Trophoblast cell (in vitro differentiated cells and primary cell): ENCODE data around the gene AKAP8. TPM values are rescaled to one million over a fixed set of nuclear protein-coding genes. Genes with fewer than 3 reads are reported as not detected.

Experiments
- DNase-seq, 2 donors: peaks; one replicate each; pipeline ENCODE4 v3.0.0-alpha.2; 2016
- H2AFZ ChIP-seq: 2 replicates; pipeline ENCODE4 v1.6.1; 2013; ENCODE audit warnings: low read length, moderate library complexity, mild to moderate bottlenecking; ENCODE audit not compliant: insufficient read depth, poor library complexity
- H2AK5ac ChIP-seq: 2 replicates; pipeline ENCODE4 v1.6.1; 2013; ENCODE audit warnings: mild to moderate bottlenecking, low read length
- H2BK120ac ChIP-seq: 2 replicates; pipeline ENCODE4 v1.6.1; 2013; ENCODE audit warnings: low read length, mild to moderate bottlenecking, moderate library complexity; ENCODE audit not compliant: insufficient read depth, poor library complexity
- H2BK12ac ChIP-seq: 2 replicates; pipeline ENCODE4 v1.6.1; 2013; ENCODE audit warnings: mild to moderate bottlenecking, low read length, moderate library complexity
- H2BK5ac ChIP-seq: 2 replicates; pipeline ENCODE4 v1.6.1; 2013; ENCODE audit warnings: low read length, low read depth, moderate library complexity, mild to moderate bottlenecking; ENCODE audit not compliant: poor library complexity
- H3K14ac ChIP-seq: 2 replicates; pipeline ENCODE4 v1.6.1; 2013; ENCODE audit warnings: mild to moderate bottlenecking, low read length
- H3K18ac ChIP-seq: 2 replicates; pipeline ENCODE4 v1.6.1; 2013; ENCODE audit warnings: mild to moderate bottlenecking, low read length
- H3K23ac ChIP-seq: 2 replicates; pipeline ENCODE4 v1.6.1; 2013; ENCODE audit warnings: low read length
- H3K27ac ChIP-seq: 2 replicates; pipeline ENCODE4 v1.5.1; 2013; ENCODE audit warnings: low read depth, mild to moderate bottlenecking, inconsistent platforms, low read length, moderate library complexity
- H3K27me3 ChIP-seq: 2 replicates; pipeline ENCODE4 v1.6.1; 2013; ENCODE audit warnings: inconsistent platforms, mild to moderate bottlenecking, low read length, moderate library complexity; ENCODE audit not compliant: insufficient read depth
- H3K36me3 ChIP-seq, 2 experiments: 1 replicate in 1 of 2; 2 replicates in 1 of 2; pipeline ENCODE4 v1.6.1; 2013; ENCODE audit warnings: low read length in 2 of 2, mild to moderate bottlenecking in 2 of 2, moderate library complexity in 1 of 2; ENCODE audit not compliant: insufficient read depth in 2 of 2, control insufficient read depth in 1 of 2
- H3K4ac ChIP-seq: 2 replicates; pipeline ENCODE4 v1.6.1; 2013; ENCODE audit warnings: low read depth, mild to moderate bottlenecking, low read length, moderate library complexity
- H3K4me1 ChIP-seq, 2 experiments: 1 replicate in 1 of 2; 2 replicates in 1 of 2; pipeline ENCODE4 v1.6.1; 2013; ENCODE audit warnings: low read length in 2 of 2, mild to moderate bottlenecking in 2 of 2, moderate library complexity in 1 of 2; ENCODE audit not compliant: insufficient read depth in 2 of 2, control insufficient read depth in 1 of 2
- H3K4me2 ChIP-seq: 2 replicates; pipeline ENCODE4 v1.6.1; 2013; ENCODE audit warnings: inconsistent platforms, mild to moderate bottlenecking, low read length, moderate library complexity
- H3K4me3 ChIP-seq: 2 replicates; pipeline ENCODE4 v1.5.1; 2013; ENCODE audit warnings: mild to moderate bottlenecking, low read depth, low read length, inconsistent platforms
- H3K79me1 ChIP-seq: one replicate; pipeline ENCODE4 v1.6.1; 2013; ENCODE audit warnings: low read length
- H3K79me2 ChIP-seq: 2 replicates; pipeline ENCODE4 v1.6.1; 2013; ENCODE audit warnings: low read length, mild to moderate bottlenecking; ENCODE audit not compliant: control insufficient read depth, insufficient read depth, poor library complexity
- H3K9ac ChIP-seq: 2 replicates; pipeline ENCODE4 v1.6.1; 2013; ENCODE audit warnings: mild to moderate bottlenecking, low read length
- H3K9me3 ChIP-seq: 2 replicates; pipeline ENCODE4 v1.6.1; 2013; ENCODE audit warnings: low read depth, mild to moderate bottlenecking, control low read depth, inconsistent platforms, low read length; ENCODE audit not compliant: insufficient read depth
- H4K12ac ChIP-seq: 2 replicates; pipeline ENCODE4 v1.6.1; 2013; ENCODE audit warnings: low read depth, mild to moderate bottlenecking, low read length, moderate library complexity
- H4K8ac ChIP-seq: 2 replicates; pipeline ENCODE4 v1.6.1; 2013; ENCODE audit warnings: low read depth, mild to moderate bottlenecking, low read length, moderate library complexity
- H4K91ac ChIP-seq: one replicate; pipeline ENCODE4 v1.6.1; 2013; ENCODE audit warnings: low read depth, mild to moderate bottlenecking, low read length, moderate library complexity
- WGBS: extraction: QIAGEN DNeasy Blood & Tissue Kit; methylation state at CpG from one replicate; pipeline ENCODE4 v1.1.7; 2013; ENCODE audit warnings: missing lambda C conversion rate; ENCODE audit not compliant: insufficient read length, insufficient coverage; ENCODE audit errors: extremely low coverage; 5-methylcytosine and 5-hydroxymethylcytosine counted together
- polyA plus RNA-seq: library from polyadenylated mRNA; stranded (reverse); fragments of 200-250 nt; gene quantifications from 2 replicates; pipeline ENCODE4 v1.2.3, GENCODE V29; 2013

AKAP8 gene
- polyA plus RNA-seq, result 40.6 and 42.9 TPM in 2 replicates

DNA sequence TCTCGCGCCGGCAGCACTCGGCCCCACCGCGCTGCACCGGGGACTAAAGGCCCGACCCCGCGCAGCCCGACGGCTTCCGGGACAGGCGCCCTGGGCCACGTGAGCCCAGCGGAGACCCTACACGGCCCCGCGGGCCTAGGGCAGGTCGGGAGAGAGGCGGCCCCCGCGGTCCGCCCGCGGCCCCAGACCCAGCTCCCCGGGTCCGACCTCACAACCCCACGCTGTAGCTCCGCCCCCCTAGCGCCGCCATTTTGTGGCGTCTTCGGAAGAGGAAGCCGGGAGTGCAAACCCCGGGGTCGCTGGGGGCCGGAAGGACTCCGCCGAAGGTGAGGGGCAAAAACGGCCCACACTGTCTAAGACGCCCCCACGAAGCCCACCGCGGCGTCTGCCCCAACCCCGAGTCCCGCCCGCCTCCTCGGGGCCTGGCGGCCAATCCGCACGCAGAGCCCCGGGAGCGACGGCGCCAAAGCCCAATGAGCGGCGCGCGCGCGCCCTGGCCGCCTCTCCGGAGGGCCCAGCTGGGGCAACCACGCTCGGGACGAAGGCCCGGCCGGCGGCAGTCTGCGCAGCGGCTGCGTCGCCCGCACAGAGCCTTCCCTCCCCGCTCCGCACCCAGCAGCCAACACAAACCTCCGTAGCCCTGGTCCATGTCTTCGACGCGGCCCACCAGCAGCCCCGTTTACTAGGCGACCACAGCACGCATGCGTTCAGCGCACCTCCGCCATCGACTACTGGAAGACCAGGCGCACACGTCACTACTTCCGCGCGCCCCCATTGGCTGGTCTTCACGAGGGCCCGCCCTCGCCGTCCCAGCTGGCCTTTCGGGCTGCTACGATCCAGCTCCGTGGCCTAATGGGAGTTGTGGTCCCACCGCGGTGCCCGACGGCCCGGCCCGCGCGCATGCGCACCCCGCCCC, at the start of gene AKAP8:
Gene AKAP8 (minus strand): TSS at position 705 of the 916 bp plus-strand sequence. CDS start 56 bp downstream, at position 649.
- H3K9ac ChIP-seq, result peak within 1 kb of the TSS; percentile 94
- H2AFZ ChIP-seq, result peak within 1 kb of the TSS; percentile 73
- no peaks in the 10 kb centered on the region for H3K27me3 ChIP-seq
- peaks cover 33% of the 10 kb centered on the region for H3K79me2 ChIP-seq
- H3K4ac ChIP-seq, result peak within 1 kb of the TSS; percentile 76
- peak within 1 kb of the TSS; percentile 4 for H2BK12ac ChIP-seq
- H3K4me2 ChIP-seq, result peak within 1 kb of the TSS; percentile 98
- H2AK5ac ChIP-seq, result peak within 1 kb of the TSS; percentile 71
- H2BK5ac ChIP-seq, result peak within 1 kb of the TSS; percentile 74
- H3K4me1 ChIP-seq, result peaks cover 2 to 12% of the 10 kb centered on the region in 2 experiments
- peaks cover 16% of the 10 kb centered on the region for H3K79me1 ChIP-seq
- H3K23ac ChIP-seq, result peak within 1 kb of the TSS; percentile 11
- DNase-seq, result peak; percentile 100
- H4K91ac ChIP-seq, result peak within 1 kb of the TSS; percentile 94
- peak within 1 kb of the TSS; percentile 98 for H4K8ac ChIP-seq
- peak within 1 kb of the TSS; percentile 83 for H2BK120ac ChIP-seq
- WGBS, result no CpG with 5 or more reads among the region's 111 CpGs
- H3K27ac ChIP-seq, result peak within 1 kb of the TSS; percentile 92
- peak within 1 kb of the TSS; percentile 90 for H3K18ac ChIP-seq
- peaks cover 11 to 13% of the 10 kb centered on the region in 2 experiments for H3K36me3 ChIP-seq
- peak within 1 kb of the TSS; percentile 96 for H3K4me3 ChIP-seq
- peak within 1 kb of the TSS; percentile 95 for H4K12ac ChIP-seq
- H3K9me3 ChIP-seq, result no peaks in the 10 kb centered on the region
- peak within 1 kb of the TSS; percentile 96 for H3K14ac ChIP-seq

DNA sequence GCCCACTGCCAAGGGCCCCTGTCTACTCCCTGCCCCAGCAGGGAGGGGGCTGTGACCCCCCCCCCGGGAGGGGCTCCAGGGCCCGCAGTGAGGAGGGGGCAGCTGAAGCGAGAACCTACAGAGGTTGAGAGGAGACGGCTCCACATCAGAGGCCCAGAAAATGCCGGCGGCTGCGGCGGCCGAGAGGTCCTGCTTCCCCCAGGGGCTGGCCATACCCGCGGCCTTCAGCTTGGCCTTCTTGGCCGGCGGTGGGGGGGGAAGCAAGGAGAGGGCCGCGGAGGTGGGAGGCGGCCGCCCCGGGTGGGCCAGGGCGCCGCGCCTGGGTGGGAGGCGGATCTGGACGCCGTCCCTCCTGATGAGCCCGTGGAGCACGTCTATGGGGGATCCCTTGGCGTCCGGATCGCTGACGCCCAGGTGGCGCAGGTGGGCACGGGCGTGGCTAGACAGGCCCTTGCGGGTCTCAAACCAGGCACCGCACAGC, 48.4 kb upstream of the AKAP8 start:
- H4K8ac ChIP-seq, result no peak overlapping the region
- DNase-seq, result no peak
- H4K91ac ChIP-seq, result no peak overlapping the region
- H3K79me2 ChIP-seq, result peaks cover 19% of the 10 kb centered on the region
- H2AFZ ChIP-seq, result no peak overlapping the region
- no peak overlapping the region for H3K4ac ChIP-seq
- no peak overlapping the region for H3K18ac ChIP-seq
- WGBS, result no CpG with 5 or more reads among the region's 35 CpGs
- H3K9me3 ChIP-seq, result peaks cover 8% of the 10 kb centered on the region
- no peak overlapping the region for H3K27ac ChIP-seq
- no peak overlapping the region for H3K4me2 ChIP-seq
- H2BK12ac ChIP-seq, result no peak overlapping the region
- peaks cover 59 to 68% of the 10 kb centered on the region in 2 experiments for H3K36me3 ChIP-seq
- H2BK120ac ChIP-seq, result no peak overlapping the region
- H3K9ac ChIP-seq, result no peak overlapping the region
- H3K14ac ChIP-seq, result no peak overlapping the region
- H2BK5ac ChIP-seq, result no peak overlapping the region
- no peak overlapping the region for H3K23ac ChIP-seq
- peaks cover 9 to 10% of the 10 kb centered on the region in 2 experiments for H3K4me1 ChIP-seq
- no peak overlapping the region for H3K4me3 ChIP-seq
- H2AK5ac ChIP-seq, result no peak overlapping the region
- no peak overlapping the region for H4K12ac ChIP-seq
- H3K27me3 ChIP-seq, result no peaks in the 10 kb centered on the region
- peaks cover 9% of the 10 kb centered on the region for H3K79me1 ChIP-seq

DNA sequence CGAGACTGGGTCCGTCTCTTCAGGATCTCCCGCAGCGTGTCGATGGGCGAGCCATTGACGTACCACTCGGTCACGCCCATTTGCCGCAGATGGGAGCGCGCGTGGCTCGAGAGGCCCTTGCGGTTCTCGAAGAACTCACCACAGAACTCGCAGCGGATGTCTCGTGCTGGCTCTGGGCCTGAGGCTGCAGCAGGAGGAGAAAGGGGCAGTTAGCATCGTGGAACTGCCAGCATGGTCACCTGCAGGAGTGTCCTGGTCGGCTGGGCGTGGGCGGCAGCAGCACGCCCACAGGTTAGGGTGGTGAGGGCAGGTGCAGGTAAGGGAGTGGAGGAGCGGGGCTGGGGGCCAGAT, 47.7 kb upstream of the AKAP8 start:
- H2BK12ac ChIP-seq, result no peak overlapping the region
- H4K91ac ChIP-seq, result no peak overlapping the region
- no peak overlapping the region for H2AK5ac ChIP-seq
- H3K9ac ChIP-seq, result no peak overlapping the region
- H3K14ac ChIP-seq, result no peak overlapping the region
- no peak overlapping the region for H3K23ac ChIP-seq
- no peak overlapping the region for H4K12ac ChIP-seq
- H4K8ac ChIP-seq, result no peak overlapping the region
- H2AFZ ChIP-seq, result no peak overlapping the region
- H3K9me3 ChIP-seq, result peaks cover 8% of the 10 kb centered on the region
- no peak for DNase-seq
- peaks cover 9 to 10% of the 10 kb centered on the region in 2 experiments for H3K4me1 ChIP-seq
- H3K79me2 ChIP-seq, result peaks cover 17% of the 10 kb centered on the region
- no peak overlapping the region for H3K4ac ChIP-seq
- H3K4me2 ChIP-seq, result no peak overlapping the region
- WGBS, result no CpG with 5 or more reads among the region's 25 CpGs
- H3K27ac ChIP-seq, result no peak overlapping the region
- no peak overlapping the region for H3K18ac ChIP-seq
- peaks cover 5% of the 10 kb centered on the region for H3K79me1 ChIP-seq
- peak overlapping the region; percentile 51 for H3K4me3 ChIP-seq
- H3K27me3 ChIP-seq, result no peaks in the 10 kb centered on the region
- H2BK120ac ChIP-seq, result no peak overlapping the region
- H3K36me3 ChIP-seq, result peaks cover 67 to 75% of the 10 kb centered on the region in 2 experiments
- no peak overlapping the region for H2BK5ac ChIP-seq

DNA sequence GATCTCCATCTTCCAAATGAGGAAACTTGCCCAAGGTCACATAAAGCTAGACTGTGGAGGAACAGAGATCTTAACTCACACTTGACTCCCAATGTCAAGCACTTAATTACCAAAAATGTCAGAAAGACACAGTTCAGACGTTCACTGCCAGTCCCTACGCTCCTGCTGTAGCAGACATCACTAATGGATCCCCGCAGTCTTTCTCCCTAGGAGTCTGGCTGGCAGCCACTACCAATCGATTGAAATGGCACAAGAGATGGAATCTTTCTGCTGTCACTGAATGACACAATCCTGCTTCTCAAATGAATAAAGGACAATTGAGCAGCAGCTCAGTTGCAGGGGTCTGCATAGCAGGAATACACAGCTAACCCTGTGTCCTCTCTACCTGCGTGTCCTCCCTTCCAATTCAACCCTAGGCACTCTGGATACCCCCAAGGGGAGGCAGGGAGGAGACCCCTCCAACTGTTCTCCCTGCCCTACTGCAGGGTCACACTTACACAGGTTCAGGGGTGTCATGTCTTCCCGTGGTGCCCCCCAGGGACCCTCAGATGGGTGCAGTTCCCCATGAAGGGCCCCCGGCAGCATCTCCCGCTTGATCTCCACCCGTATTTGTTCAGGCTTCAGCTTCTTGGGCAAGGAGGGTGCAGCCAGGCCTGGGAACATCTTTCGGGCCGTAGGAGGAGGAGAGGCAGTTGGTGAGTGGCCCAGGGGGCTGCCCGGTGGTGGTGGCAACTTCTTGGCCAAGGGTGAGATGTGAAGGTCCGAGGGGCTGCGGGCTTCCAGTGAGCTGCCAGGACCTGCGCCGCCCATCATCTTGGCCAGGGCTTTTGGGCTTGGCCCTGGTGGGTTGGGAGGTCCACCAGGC, 47.1 kb upstream of the AKAP8 start:
- no peak overlapping the region for H2AFZ ChIP-seq
- no peak overlapping the region for H3K14ac ChIP-seq
- H3K9ac ChIP-seq, result no peak overlapping the region
- H4K91ac ChIP-seq, result no peak overlapping the region
- H4K8ac ChIP-seq, result no peak overlapping the region
- H3K27me3 ChIP-seq, result no peaks in the 10 kb centered on the region
- H3K4me2 ChIP-seq, result no peak overlapping the region
- peaks cover 68 to 76% of the 10 kb centered on the region in 2 experiments for H3K36me3 ChIP-seq
- no peak overlapping the region for H4K12ac ChIP-seq
- H3K79me2 ChIP-seq, result peaks cover 11% of the 10 kb centered on the region
- H2BK12ac ChIP-seq, result no peak overlapping the region
- H3K23ac ChIP-seq, result no peak overlapping the region
- peak overlapping the region; percentile 51 for H3K4me3 ChIP-seq
- H3K79me1 ChIP-seq, result no peaks in the 10 kb centered on the region
- H3K9me3 ChIP-seq, result peaks cover 8% of the 10 kb centered on the region
- no peak overlapping the region for H3K27ac ChIP-seq
- WGBS, result no CpG with 5 or more reads among the region's 16 CpGs
- DNase-seq, result no peak
- H2BK120ac ChIP-seq, result no peak overlapping the region
- H3K18ac ChIP-seq, result no peak overlapping the region
- H3K4me1 ChIP-seq, result peaks cover 7 to 9% of the 10 kb centered on the region in 2 experiments
- H2AK5ac ChIP-seq, result no peak overlapping the region
- H3K4ac ChIP-seq, result no peak overlapping the region
- no peak overlapping the region for H2BK5ac ChIP-seq
